Kidney (tissue), 14 donors: ENCODE data around the gene CPN2. TPM values are rescaled to one million over a fixed set of nuclear protein-coding genes. Genes with fewer than 3 reads are reported as not detected.

ENCODE experiments used
- DNase-seq, 5 donors: peaks; one replicate each; pipeline ENCODE4 v3.0.0-alpha.2; 2013 to 2020
- FAIRE-seq: peaks from 2 replicates; lab custom pipeline; 2012; peaks lifted over from hg19 to GRCh38; lab: Jason Lieb, UNC
- H3K27ac ChIP-seq, 2 donors: one replicate each; pipeline ENCODE4 v1.7.0; 2013; ENCODE audit warnings: low read depth in 2 of 2, low read length in 2 of 2, inconsistent platforms in 1 of 2
- H3K27me3 ChIP-seq: one replicate; pipeline ENCODE4 v1.7.1; 2013; ENCODE audit warnings: low read length, inconsistent platforms; ENCODE audit not compliant: control insufficient read depth, insufficient read depth
- H3K36me3 ChIP-seq, 3 donors: one replicate each; pipeline versions ENCODE4 v1.7.0 to v1.7.1; 2013; ENCODE audit warnings: low read length in 3 of 3, control low read depth in 1 of 3, inconsistent platforms in 1 of 3; ENCODE audit not compliant: insufficient read depth in 3 of 3, control insufficient read depth in 2 of 3
- H3K4me1 ChIP-seq, 3 donors: one replicate each; pipeline versions ENCODE4 v1.7.0 to v1.7.1; 2013; ENCODE audit warnings: low read length in 3 of 3, inconsistent platforms in 1 of 3, low read depth in 1 of 3; ENCODE audit not compliant: control insufficient read depth in 2 of 3, insufficient read depth in 2 of 3
- H3K4me3 ChIP-seq, 3 donors: one replicate each; pipeline versions ENCODE4 v1.7.0 to v1.8.1; 2013; ENCODE audit warnings: low read length in 3 of 3, control low read depth in 1 of 3, inconsistent platforms in 1 of 3
- H3K9ac ChIP-seq, 3 donors: one replicate each; pipeline versions ENCODE4 v1.7.0 to v1.7.1; 2013; ENCODE audit warnings: low read length in 3 of 3, control low read depth in 1 of 3, inconsistent platforms in 1 of 3
- H3K9me3 ChIP-seq, 3 donors: one replicate each; pipeline versions ENCODE4 v1.7.0 to v1.7.1; 2013; ENCODE audit warnings: low read length in 3 of 3, control low read depth in 1 of 3, inconsistent platforms in 1 of 3; ENCODE audit not compliant: control insufficient read depth in 2 of 3, insufficient read depth in 1 of 3
- CTCF ChIP-seq: IDR thresholded peaks from 3 replicates; pipeline ENCODE4 v1.5.1; 2012; ENCODE audit warnings: mild to moderate bottlenecking, moderate library complexity, borderline replicate concordance; ENCODE audit not compliant: insufficient read depth; ENCODE audit errors: extremely low read depth
- intact Hi-C: fragments of 100-400 bp; cut with DNase I; formaldehyde crosslinking; loops from one replicate; pipeline ENCODE4 v1.11.1; 2022
- polyA plus RNA-seq: library from polyadenylated mRNA; stranded (reverse); fragments of 350-450 nt; fragmentation: Illumina TruSeq; extraction: RNeasy Lipid Tissue Mini Kit (QIAGEN cat#74804); gene quantifications from one replicate; pipeline ENCODE4 v1.2.3, GENCODE V29; 2014; ENCODE audit warnings: low read depth, low replicate concordance; ENCODE audit not compliant: insufficient read depth
- total RNA-seq: library from RNA; stranded (reverse); fragmentation: NEBNext Ultra II Directional; extraction: Animal tissue kit (Norgen Biotek cat#: 25700); gene quantifications from one replicate; pipeline ENCODE4 v1.2.1, GENCODE V29; 2021
- donor health status: control.
- donor health status: control.
- donor health status: control.
- donor health status: control.
- donor health status: control.
- donor health status: DM: yes; HTN: yes; CAD: no.
- donor health status: Normal renal cell carcinoma (clear cell type).

Gene CPN2
- total and polyA plus RNA-seq, 2 donors from 2014 or later = 0.72 to 15.8 TPM

GRCh38 chr3:194316918-194317317, 34.2 kb downstream of the CPN2 start:
- FAIRE-seq (no peak), DNase-seq (peak in 1 of 5 donors; percentile 69)
- H3K4me1 ChIP-seq = peaks cover 2 to 22% (median 14%) of the 10 kb centered on the region in 3 donors
- TF ChIP-seq CTCF = no peak
- H3K4me3 ChIP-seq = no peak overlapping the region
- no peaks in the 10 kb centered on the region for H3K36me3 ChIP-seq
- intact Hi-C loops = loop anchor here (10.0 kb wide), 2 partner anchors 532 to 652 kb away; no protein-coding TSS in a partner anchor
- peaks cover 0 to 3% (median 2%) of the 10 kb centered on the region in 3 donors for H3K9me3 ChIP-seq
- H3K27ac ChIP-seq = no peak overlapping the region
- no peak overlapping the region for H3K9ac ChIP-seq
- H3K27me3 ChIP-seq = no peaks in the 10 kb centered on the region

GRCh38 chr3:194315965-194316361, 35.2 kb downstream of the CPN2 start:
- DNase-seq = no peak
- no peak overlapping the region for H3K27ac ChIP-seq
- H3K4me3 ChIP-seq = peak overlapping the region in 2 of 3 donors; percentile 3 to 62

GRCh38 chr3:194315088-194315964, 35.8 kb downstream of the CPN2 start:
- intact Hi-C loops = loop anchor here (10.0 kb wide), 2 partner anchors 531 to 651 kb away; no protein-coding TSS in a partner anchor

More at GRCh38 chr3:194315965-194316361, 35.2 kb downstream of the CPN2 start:
- peaks cover 0 to 3% (median 2%) of the 10 kb centered on the region in 3 donors for H3K9me3 ChIP-seq
- TF ChIP-seq CTCF = no peak
- H3K36me3 ChIP-seq = no peaks in the 10 kb centered on the region
- H3K27me3 ChIP-seq = no peaks in the 10 kb centered on the region
- H3K4me1 ChIP-seq = peaks cover 2 to 21% (median 14%) of the 10 kb centered on the region in 3 donors
- intact Hi-C loops = loop anchor here (10.0 kb wide), 2 partner anchors 531 to 651 kb away; no protein-coding TSS in a partner anchor
- FAIRE-seq = no peak
- peak overlapping the region in 1 of 3 donors; percentile 53 for H3K9ac ChIP-seq

More at GRCh38 chr3:194315088-194315964, 35.8 kb downstream of the CPN2 start:
- DNase-seq (peak; percentile 92 to 97 (median 94)), FAIRE-seq (no peak)
- peak; percentile 97 for TF ChIP-seq CTCF
- peak overlapping the region in 1 of 2 donors; percentile 25 for H3K27ac ChIP-seq
- no peaks in the 10 kb centered on the region for H3K36me3 ChIP-seq
- peak overlapping the region; percentile 3 to 62 (median 3) for H3K4me3 ChIP-seq
- H3K9me3 ChIP-seq = peaks cover 0 to 3% (median 2%) of the 10 kb centered on the region in 3 donors
- peak overlapping the region in 1 of 3 donors; percentile 77 for H3K9ac ChIP-seq
- no peaks in the 10 kb centered on the region for H3K27me3 ChIP-seq
- peaks cover 2 to 14% (median 14%) of the 10 kb centered on the region in 3 donors for H3K4me1 ChIP-seq
